OCI-M2 (cell line): ENCODE data around the gene ARHGAP5.
A peak's percentile ranks its signal among the peaks of the same experiment; 100 is the strongest.

Source experiments
- DNase-seq: peaks from one replicate; lab custom pipeline; 2025; ENCODE audit not compliant: unreplicated experiment; lab: John Stamatoyannopoulos, UW

ARHGAP5 gene

DNA sequence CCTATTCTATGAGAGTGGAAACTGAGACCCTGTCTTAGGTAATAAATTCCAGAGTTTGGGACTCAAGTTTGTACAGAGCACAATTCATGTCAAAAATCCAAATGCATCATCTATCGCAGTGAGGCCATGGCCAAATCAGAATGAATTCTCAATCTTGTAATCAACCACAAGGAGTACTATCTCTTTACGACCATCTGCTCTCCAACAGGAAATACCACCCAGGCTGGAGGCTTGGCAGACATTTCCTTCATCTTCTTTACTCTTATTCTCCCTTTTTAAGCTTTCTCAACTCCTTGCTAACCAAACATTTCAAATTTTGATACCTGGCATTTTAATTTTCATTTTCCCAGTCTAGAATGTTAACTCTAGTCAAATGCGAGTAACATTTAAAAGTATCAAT, 92.1 kb downstream of the ARHGAP5 start:
- DNase-seq: no peak

DNA sequence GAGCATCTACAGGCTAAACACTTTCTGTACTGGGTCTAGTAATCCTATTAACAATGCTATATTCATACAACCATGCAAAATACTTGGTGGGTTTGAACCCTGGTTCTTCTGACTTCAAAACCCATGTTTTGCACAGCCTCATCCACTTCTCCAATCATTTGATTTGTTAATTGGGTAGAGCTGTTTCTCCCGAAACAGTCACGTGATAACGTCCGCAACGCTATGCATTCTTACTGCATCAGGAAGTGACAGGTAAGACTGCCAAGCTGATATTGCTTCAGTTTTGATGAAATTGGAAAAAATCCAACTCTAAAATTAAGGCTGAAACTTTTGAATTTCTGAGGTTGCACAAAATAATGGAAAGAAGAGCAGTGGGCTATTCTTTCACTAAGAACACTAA, 94.4 kb downstream of the ARHGAP5 start:
- DNase-seq: no peak

DNA sequence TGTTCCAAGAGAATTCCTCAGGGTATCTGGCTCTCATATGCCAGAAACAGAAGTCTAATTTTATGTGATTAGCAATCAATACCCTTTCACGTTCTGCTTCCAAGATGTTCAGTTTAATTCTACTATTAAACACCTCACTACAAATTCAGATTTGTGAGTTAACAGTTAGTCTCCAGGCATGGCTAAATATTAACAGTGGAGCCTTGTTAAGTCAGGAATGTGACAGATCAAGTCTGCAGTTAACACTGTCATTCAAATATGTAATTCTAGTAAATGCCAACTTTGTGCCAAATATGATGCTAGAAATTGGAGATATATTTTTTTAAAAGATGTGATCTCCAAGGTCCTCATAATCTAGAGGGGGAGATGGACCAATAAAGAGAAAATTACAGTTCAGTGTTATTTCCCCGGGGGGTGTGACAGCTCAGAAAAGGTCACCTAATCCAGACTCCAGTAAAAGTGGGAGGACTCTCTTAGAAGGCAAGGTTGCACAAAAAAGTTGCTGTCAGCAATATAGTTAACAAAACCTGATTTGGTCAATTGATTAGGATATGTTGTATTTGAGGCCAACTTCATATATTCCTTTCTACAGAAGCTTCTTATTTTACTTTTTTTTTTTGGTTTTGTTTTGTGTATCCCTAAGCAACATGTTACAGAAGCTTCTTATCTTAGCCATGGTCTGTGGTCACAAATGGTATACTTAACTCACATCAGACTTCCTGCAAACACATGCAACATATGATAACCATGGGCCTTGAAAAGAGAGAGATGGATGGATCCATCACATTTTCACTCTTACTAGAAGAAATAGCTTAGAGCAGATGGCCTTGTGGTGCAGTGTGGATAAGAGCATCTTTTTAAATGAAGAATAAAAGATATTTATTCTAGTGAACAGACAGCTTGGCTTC, 106.3 kb downstream of the ARHGAP5 start:
- DNase-seq: peak; percentile 63

DNA sequence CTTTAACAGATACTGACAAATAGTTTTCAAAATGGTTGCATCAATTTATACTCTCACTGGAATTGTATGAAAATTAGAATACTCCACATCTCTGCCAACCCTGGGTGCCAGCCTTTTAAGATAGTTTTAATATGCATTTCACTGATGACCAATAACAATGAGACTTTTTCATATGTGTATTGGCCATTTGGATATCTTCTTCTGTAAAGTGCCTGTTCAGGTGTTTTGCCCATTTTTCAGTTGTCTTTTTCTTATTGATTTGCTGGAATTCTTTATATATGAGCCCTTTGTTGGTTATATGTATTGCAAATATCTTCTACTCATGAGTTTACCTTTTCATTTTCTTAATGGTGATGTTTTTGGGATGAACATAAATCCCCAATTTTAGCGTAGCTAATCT, 108.0 kb downstream of the ARHGAP5 start:
- DNase-seq: no peak

DNA sequence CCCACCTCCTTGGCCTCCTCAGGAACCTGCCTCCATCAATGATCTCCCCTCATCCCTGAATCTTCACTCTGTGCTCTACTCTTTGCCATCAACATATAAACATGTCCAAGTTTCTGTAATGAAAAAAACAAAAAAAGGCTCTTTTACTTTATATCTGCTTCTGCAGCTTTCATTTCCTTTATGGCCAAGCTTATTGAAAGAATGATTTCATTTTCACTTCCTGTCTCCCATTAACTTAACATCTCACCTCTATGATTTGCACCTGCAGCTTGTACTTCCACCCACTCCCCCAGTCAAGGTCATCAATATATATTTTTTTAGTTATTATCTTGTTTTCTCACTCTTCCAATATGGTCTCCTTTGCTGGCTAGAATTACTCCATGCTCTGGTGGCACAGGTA, 109.1 kb downstream of the ARHGAP5 start:
- DNase-seq: no peak

DNA sequence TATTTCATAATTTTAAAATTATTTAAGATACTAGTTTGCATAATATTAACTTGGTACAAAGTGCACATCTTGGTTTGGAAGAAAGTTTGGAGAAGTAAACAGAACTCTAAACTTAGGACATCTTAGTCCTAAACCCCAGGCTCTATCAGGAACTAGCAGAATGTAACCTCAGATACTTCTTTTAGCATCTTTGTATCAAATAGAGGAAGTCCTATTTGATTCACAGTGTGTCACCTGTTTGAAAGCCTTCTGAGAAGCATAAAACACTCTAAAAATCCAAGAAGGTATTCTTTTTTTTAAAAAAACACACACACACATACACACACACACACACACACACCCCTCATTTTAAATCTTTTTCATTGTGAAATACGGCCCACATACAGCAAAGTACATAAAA, 112.7 kb downstream of the ARHGAP5 start:
- DNase-seq: no peak

DNA sequence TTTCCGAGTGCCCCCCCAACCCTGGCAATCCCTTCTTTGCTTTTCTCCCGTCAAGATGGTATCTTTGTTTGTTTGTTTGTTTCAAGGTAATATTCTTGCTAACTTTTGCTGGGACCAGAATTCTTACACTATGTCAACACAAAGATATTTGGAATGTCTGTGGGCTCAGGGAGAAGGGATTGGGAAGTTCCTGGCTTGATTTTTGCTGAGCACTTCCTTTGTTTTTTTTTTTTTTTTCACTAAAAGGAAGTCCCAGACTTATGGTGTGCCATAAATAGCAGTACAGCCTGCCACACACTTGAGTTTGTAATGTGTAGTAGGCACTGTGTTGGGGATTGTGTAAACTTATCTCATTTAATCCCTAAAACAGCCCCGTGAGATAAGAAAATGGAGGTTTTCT, 113.6 kb downstream of the ARHGAP5 start:
- no peak for DNase-seq

DNA sequence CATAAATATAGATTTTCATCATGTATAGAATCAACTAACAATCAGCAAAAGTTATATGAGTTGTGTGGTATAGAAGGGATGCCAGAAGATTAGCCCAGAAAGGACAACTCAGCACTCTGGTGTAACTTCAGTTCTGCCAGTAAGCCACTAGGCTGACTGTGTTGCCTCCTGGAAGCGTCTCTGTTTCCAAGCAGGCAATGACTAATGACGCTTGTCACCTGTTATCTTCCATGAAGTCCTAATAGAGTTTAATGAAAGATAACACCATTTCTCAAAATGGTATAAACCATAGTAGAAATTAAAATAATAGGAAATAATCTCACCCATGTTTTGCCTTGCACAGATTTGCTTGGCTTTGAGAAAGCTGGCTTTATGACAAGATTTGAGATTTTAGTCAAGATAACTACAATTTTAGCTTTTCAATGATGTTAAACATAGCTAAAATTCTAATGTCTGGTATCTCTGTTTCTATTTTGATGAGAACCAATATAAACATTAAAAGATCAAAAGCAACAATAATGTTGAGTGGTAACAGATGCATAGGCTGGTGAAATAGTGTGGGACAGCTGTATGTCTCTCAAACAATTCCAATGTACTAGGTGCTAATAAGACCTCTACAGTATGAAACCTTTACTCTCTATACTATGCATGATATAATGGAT, 115.7 kb downstream of the ARHGAP5 start:
- no peak for DNase-seq

DNA sequence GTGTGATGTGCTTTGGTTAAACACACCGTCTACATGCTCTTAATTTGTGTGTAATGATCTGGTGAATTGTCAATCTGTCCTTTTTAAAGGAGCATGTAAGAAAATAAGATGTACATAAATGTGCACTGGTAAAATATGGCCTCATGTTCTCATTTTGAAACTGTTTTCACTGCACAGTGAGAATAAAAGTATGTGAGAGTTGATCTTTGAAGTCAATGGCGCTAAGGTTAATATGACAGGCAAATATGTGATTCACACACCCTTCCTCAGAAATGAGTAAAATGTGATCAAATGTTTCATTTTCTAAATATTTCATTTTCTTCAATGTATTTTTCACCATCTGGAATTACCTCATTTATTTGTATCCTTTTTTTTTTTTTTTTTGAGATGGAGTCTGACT, 116.4 kb downstream of the ARHGAP5 start:
- DNase-seq: no peak

DNA sequence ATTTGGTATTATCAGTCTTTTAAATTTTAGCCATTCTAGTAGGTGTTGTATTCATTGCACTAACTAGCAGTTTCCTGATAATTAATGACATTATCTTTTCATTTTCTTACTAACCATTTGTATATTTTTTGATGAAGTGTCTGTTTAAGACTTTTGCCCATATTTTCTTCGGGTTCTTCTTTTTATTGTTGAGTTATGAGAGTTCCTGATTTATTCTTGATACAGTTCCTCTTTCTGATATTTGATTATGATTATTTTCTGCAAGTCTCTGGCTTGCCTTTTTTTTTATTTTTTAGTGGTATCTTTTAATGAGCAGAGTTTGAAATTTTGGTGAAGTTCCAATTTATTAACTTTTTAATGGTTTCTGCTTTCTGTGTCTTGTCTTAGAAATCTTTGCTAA, 118.5 kb downstream of the ARHGAP5 start:
- DNase-seq: no peak

DNA sequence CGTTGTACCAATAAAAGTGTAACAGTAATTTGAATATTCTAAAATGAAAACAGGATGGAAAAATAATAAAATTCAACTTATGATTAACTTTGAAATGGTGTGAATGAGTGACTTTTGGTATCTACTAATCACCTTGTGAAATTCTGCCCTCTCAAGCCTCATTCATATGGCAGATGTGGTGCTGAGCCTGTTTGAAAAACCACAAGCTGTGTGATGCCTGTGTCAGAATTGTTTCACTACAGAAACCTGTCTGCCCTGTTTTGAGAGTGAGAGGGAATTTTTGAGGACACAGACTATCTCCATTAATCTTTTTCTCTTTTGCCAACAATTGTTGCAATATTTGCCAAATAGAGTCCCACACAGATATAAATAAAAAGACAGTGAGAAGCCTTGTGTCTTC, 120.8 kb downstream of the ARHGAP5 start:
- DNase-seq: no peak

DNA sequence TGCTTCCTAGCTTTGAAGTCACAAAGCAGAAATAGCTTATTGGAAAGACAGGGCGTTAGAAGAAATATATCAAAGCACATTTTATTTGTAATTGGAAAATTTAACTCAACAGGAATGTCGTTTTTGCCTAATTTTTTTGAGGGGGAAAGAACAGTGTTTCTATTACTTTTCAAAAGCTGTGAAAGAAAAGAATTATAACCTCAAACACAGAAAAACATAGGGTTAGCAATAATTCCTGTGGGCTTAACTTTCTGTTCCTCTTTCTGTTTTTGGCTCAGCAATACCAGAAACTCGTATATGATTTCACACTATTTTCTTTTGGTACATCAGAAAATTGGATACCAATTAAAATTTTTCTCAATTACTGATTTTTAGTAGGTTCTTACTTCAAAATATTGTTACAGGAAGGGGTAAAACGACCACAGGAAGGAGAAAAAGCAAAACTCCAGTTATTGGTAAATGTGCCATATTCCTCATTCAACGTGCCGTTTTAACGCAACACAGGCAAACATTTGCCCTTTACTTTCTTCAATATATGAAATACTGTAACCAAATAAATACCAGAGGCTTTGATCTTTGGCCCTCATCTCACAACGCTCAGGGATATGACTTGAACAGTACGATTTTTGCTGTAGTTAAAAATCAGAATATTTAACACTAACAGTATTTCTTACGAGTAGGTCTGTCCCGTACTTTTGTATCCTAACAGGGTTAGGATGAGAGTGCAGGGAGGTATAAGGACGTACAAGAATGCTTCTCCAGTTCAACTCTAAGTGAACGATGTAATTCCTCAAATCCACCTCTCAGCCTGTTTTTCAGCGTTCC, 123.5 kb downstream of the ARHGAP5 start:
- no peak for DNase-seq

DNA sequence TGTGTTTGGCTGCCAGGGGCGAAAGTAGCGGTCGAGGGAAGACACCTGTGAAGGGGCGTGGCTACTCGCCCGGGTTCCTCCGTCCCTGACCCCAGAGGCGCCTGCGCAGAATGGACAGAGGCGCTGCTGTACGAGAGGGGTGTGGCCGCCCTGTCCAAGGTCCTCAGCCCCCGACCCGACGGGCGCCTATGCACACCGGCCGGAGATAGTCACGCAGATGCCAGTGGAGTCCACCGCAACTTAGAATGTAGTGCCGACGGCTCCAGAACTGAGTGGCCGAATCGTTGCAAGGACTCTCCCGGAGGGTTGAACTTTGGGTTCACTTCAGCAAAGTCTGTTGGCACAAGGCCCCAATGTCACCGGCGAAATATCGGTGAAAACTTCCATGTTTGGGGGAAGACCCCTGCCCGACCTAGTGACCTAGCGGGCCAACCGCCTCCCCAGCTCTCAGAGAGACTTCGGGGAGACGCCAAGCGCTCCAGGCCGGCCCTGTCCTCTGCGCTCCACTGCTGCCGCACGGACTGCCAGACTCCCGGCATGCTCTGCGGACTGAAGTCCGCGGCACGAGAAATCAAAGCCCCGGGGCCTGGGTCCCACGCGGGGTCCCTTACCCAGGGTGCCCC, 124.2 kb downstream of the ARHGAP5 start:
- DNase-seq: peak; percentile 81

DNA sequence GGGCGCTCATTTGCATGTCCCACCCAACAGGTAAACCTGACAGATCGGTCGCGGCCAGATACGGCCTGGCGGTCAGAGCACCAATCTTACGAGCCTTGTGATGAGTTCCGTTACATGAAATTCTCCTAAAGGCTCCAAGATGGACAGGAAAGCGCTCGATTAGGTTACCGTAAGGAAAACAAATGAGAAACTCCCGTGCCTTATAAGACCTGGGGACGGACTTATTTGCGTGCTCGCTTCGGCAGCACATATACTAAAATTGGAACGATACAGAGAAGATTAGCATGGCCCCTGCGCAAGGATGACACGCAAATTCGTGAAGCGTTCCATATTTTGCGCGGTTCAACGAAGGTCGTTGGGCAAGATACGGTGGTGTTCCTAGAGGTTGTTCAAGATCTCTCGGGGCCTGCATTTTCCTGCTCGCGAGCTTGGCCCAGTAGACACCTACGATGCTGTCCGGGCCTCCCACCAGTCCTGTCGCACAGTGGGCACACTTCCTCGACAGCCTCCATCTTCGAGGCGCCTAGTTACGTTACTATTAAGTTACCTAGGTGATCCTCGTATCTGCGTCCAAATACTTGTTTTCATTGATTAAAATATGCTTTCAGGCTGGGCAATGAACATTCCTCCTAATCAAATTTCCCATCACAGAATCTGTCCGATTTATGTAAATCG, 124.8 kb downstream of the ARHGAP5 start, which contains the start of gene RNU6-7:
TSS of gene RNU6-7 (plus strand) at position 230 of the 675 bp plus-strand sequence.
- DNase-seq: peak; percentile 83

DNA sequence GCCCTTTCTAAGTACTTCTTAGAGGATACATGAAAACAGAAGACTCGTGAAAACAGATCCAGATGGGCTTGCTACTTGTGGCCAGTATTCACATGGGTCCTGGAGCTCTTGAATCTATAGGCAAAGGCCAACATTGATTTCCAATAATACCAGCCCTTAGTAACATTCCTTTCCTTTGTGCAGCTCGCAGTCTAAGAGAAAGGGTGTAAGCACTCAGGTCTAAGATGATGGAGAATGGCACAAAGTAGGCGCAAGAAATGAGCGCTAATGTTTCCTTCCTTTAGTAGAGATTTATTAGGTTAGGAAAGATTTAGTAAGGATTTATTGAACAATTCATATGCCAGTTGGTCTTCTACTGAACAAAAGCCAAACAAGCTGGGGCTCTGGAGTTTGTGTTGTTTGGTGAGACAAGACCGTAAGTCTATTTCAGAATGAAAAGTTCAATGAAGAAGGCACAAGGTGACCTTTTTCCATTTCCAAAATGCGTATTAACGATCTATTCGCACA, 125.4 kb downstream of the ARHGAP5 start:
- no peak for DNase-seq

DNA sequence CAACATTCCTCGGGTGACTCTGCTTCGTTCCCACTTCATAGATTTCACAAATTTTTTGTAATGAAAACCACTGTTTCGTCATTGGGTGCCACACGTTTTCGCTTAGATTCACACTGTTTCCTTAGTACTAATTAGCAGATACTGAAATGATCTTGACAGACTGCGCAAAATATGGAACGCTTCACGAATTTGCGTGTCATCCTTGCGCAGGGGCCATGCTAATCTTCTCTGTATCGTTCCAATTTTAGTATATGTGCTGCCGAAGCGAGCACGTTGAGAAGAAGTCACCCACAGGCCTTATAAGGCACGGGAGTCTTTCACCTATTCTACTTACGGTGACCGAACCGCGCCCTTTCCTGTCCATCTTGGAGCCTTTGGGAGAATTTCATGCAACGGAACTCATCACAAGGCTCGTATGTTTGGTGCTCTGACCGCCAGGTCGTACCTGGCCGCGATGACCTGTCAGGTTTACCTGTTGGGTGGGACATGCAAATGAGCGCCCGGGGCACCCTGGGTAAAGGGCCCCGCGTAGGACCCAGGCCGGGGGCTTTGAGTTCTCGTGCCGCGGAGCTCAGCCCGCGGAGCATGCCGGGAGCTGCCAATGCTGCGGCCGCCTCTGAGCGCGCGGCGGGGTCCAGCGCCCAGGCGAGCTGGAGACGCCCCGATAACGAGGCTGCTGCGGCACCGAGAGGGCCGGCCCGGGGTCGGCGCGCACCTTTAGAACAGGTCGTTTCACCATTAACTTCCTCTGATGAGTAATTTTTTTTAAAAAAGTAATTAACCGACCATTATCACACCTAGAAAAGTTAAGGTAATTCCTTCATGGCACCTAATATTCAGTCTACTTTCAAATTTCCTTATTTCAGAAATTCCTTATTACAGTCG, 126.1 kb downstream of the ARHGAP5 start, which contains the start of gene RNU6-8:
TSS of gene RNU6-8 (minus strand) at position 272 of the 885 bp plus-strand sequence.
- peak; percentile 71 for DNase-seq

DNA sequence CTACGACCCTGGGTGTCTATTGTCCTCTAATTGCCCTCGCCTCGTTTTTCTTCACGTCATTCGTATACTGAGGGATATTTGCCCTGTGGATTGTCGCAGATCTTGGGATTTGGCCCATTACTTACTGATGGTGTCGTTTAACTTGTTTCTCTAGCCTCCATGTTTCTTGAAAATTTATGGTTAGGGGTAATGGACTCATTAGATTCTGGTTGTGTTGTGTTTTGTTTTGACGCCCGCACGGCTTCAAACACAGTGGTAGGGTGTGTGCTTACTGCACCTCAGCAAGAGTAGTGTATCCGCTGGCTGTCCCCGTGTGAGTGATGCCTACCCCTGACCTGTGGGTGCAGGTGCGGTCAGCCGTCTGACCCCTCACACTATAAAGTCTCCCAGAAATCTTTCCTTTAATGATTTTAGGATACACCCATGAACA, 126.8 kb downstream of the ARHGAP5 start:
- no peak for DNase-seq

DNA sequence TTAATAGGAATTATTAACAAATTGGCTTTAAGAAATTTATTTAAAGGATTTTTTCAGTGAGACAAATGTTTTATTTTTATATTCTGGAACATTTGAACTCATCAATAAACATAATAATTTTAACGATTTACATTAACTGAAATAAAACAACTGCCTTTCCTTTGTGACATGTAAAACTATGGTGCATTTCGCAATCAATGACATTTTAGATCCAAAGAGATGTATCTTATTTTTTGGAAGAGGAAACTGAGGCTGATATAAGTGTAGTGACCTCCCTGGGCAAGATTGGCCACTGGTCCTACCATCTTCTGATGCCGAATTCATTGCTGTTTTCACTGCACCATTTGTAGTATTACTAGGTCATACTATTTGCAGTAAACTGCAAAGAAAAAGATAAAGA, 128.4 kb downstream of the ARHGAP5 start:
- DNase-seq: no peak

DNA sequence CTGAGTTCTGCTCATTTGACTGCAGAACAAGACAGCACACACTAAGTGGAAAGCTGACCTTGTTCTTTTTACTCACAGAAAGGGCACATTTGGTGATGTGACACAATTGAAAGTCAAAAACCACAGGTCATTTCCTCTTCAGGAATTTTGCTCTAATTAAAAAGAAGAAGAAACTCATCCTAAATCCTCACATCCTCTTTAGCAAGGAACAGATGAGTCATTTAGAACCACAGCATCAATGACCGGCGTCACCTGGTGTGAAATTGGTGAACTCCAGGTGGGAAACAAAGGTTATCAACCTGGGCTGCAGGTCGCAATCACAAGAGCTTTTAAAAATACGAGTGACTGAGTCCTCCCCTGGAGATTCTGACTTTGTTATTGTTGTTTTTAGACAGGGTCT, 128.9 kb downstream of the ARHGAP5 start:
- DNase-seq: no peak
